AG04450 (cell line): Measurements from ENCODE around the gene ARHGAP22. TPM values are rescaled to one million over a fixed set of nuclear protein-coding genes. Genes with fewer than 3 reads are reported as not detected.

Source experiments
- CTCF ChIA-PET: fragments of 300-600, 350-600 bp; formaldehyde crosslinking; extraction: SDS; loops from one replicate; lab custom pipeline; 2022; ENCODE audit warnings: antibody characterized with exemption, inconsistent platforms; lab: Charles Lee
- POLR2A ChIA-PET: fragments of 350-600 bp; formaldehyde crosslinking; extraction: SDS; loops from one replicate; lab custom pipeline; 2021; ENCODE audit warnings: antibody characterized with exemption, inconsistent platforms; lab: Yijun Ruan, JAX
- DNase-seq: peaks from one replicate; pipeline ENCODE4 v3.0.0-alpha.2; 2011; ENCODE audit warnings: low read depth, low spot score
- H3K27ac ChIP-seq: one replicate; pipeline ENCODE4 v1.5.1; 2012; ENCODE audit warnings: low read depth, low read length, control low read depth
- H3K27me3 ChIP-seq: one replicate; pipeline ENCODE4 v1.6.0; 2012; ENCODE audit warnings: low read length; ENCODE audit not compliant: control insufficient read depth, insufficient read depth
- H3K4me3 ChIP-seq: 2 replicates; pipeline ENCODE4 v1.5.1; 2011; ENCODE audit warnings: mild to moderate bottlenecking, low read depth, low read length, control low read depth
- H3K9me3 ChIP-seq: 2 replicates; pipeline ENCODE4 v1.5.1; 2012; ENCODE audit warnings: low read length; ENCODE audit not compliant: control insufficient read depth, insufficient read depth
- polyA plus RNA-seq: library from polyadenylated mRNA; depleted of rRNA; stranded (reverse); fragments of >200 nt; gene quantifications from 2 replicates; pipeline ENCODE4 v1.2.3, GENCODE V29; 2011
- TF ChIP-seq, protein P1 (sequence below): IDR thresholded peaks from 2 replicates; pipeline ENCODE4 v1.5.1; 2011; ENCODE audit warnings: low read depth, low read length, control low read depth, inconsistent platforms

The ARHGAP22 gene
- polyA plus RNA-seq, 1 experiment = 8.2 TPM

DNA sequence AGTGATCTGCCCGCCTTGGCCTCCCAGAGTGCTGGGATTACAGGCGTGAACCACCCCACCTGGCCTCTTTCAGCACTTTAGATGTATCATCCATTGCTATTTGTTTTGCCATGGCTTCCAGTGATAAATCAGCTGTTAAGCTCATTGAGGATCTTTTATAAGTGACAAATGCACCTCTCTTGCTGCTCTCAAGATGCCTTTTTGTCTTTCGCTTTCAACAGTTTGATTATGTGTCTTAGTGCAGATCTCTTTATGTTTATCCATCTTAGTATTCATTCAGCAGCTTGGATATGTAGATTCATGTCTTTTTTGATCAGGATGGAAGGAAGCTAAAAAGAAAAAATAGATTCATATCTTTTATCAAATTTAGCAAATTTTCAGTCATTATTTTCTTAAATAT is 192.8 kb downstream of the ARHGAP22 start:
- TF ChIP-seq, protein P1, sequence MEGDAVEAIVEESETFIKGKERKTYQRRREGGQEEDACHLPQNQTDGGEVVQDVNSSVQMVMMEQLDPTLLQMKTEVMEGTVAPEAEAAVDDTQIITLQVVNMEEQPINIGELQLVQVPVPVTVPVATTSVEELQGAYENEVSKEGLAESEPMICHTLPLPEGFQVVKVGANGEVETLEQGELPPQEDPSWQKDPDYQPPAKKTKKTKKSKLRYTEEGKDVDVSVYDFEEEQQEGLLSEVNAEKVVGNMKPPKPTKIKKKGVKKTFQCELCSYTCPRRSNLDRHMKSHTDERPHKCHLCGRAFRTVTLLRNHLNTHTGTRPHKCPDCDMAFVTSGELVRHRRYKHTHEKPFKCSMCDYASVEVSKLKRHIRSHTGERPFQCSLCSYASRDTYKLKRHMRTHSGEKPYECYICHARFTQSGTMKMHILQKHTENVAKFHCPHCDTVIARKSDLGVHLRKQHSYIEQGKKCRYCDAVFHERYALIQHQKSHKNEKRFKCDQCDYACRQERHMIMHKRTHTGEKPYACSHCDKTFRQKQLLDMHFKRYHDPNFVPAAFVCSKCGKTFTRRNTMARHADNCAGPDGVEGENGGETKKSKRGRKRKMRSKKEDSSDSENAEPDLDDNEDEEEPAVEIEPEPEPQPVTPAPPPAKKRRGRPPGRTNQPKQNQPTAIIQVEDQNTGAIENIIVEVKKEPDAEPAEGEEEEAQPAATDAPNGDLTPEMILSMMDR = no peak
- ChIA-PET POLR2A (no interaction called here), CTCF (interaction anchor here (1.0 kb wide), 1 partner anchor 28 kb away, joined by 3 read pairs; no protein-coding TSS in a partner anchor)
- peaks cover 8% of the 10 kb centered on the region for H3K9me3 ChIP-seq
- no peak overlapping the region for H3K4me3 ChIP-seq
- H3K27ac ChIP-seq = no peak overlapping the region
- H3K27me3 ChIP-seq = no peaks in the 10 kb centered on the region
- DNase-seq = no peak

GRCh38 chr10:48411510-48411909 is 193.4 kb downstream of the ARHGAP22 start:
- H3K27ac ChIP-seq = no peak overlapping the region
- no peak overlapping the region for H3K4me3 ChIP-seq
- peaks cover 8% of the 10 kb centered on the region for H3K9me3 ChIP-seq
- TF ChIP-seq, protein P1 = no peak
- CTCF ChIA-PET = interaction anchor here (0.7 to 1.0 kb wide), 3 partner anchors 29 to 247 kb away, joined by 3 read pairs; no protein-coding TSS in a partner anchor
- no peaks in the 10 kb centered on the region for H3K27me3 ChIP-seq
- POLR2A ChIA-PET = no interaction called here
- no peak for DNase-seq

DNA sequence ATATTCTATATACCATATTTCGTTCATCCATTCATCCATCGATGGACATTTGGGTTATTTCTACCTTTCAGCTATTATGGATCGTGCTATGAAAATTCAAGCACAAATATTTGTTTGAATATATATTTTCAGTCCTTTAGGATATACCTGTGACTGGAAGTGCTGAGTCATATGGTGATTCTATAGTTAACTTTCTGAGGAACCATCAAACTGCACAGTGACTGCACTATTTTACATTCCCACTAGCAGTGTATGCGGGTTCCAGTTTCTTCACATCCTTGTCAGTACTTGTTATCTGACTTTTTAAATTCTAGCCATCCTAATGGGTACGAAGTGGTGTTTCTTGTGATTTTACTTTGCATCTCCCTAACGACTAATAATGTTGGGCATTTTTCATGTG is 194.4 kb downstream of the ARHGAP22 start:
- CTCF ChIA-PET = no interaction called here
- no peak overlapping the region for H3K4me3 ChIP-seq
- no peaks in the 10 kb centered on the region for H3K27me3 ChIP-seq
- POLR2A ChIA-PET = no interaction called here
- no peak for DNase-seq
- H3K27ac ChIP-seq = no peak overlapping the region
- H3K9me3 ChIP-seq = peaks cover 8% of the 10 kb centered on the region
- TF ChIP-seq, protein P1 = no peak

- POLR2A ChIA-PET = no interaction called here
- H3K4me3 ChIP-seq = no peak overlapping the region
These were observed 198.2 kb downstream of the ARHGAP22 start for GRCh38 chr10:48406658-48407057.

GRCh38 chr10:48406204-48406603 is 198.7 kb downstream of the ARHGAP22 start:
- CTCF ChIA-PET = interaction anchor here (1.3 to 3.0 kb wide), 2 partner anchors 45 to 250 kb away, joined by 3 to 12 read pairs; no protein-coding TSS in a partner anchor

More at GRCh38 chr10:48406658-48407057, 198.2 kb downstream of the ARHGAP22 start:
- Histone ChIP-seq H3K9me3 (peaks cover 1% of the 10 kb centered on the region), H3K27me3 (no peaks in the 10 kb centered on the region), H3K27ac (no peak overlapping the region)
- CTCF ChIA-PET = interaction anchor here (3.0 kb wide), 1 partner anchor 249 kb away, joined by 12 read pairs; no protein-coding TSS in a partner anchor
- TF ChIP-seq, protein P1 = no peak
- no peak for DNase-seq

More at GRCh38 chr10:48406204-48406603, 198.7 kb downstream of the ARHGAP22 start:
- Histone ChIP-seq H3K27me3 (no peaks in the 10 kb centered on the region), H3K9me3 (no peaks in the 10 kb centered on the region), H3K4me3 (no peak overlapping the region), H3K27ac (no peak overlapping the region)
- DNase-seq = no peak
- POLR2A ChIA-PET = no interaction called here
- TF ChIP-seq, protein P1 = no peak
